HG02798 (cell line): Measurements from ENCODE around the gene GSTA2.
"Not testable (repeated sequence)": the region's sequence is repeated elsewhere in the genome, so short reads cannot be mapped to it uniquely, and the experiment has no call there.

Experiments used
- ATAC-seq: cut with Tn5 transposase; IDR thresholded peaks from one replicate; pipeline ENCODE4 v1.9.1; 2021; ENCODE audit warnings: mild to moderate bottlenecking; ENCODE audit not compliant: unreplicated experiment, poor library complexity

The GSTA2 gene

GRCh38 chr6:52727908-52728307, 35.4 kb downstream of the GSTA2 start:
- no peak for ATAC-seq

GRCh38 chr6:52726741-52727535, 36.3 kb downstream of the GSTA2 start:
- ATAC-seq = no peak

GRCh38 chr6:52726193-52726542, 37.1 kb downstream of the GSTA2 start:
- ATAC-seq = no peak

- ATAC-seq = no peak
These were observed 37.6 kb downstream of the GSTA2 start for GRCh38 chr6:52725535-52726192.

DNA sequence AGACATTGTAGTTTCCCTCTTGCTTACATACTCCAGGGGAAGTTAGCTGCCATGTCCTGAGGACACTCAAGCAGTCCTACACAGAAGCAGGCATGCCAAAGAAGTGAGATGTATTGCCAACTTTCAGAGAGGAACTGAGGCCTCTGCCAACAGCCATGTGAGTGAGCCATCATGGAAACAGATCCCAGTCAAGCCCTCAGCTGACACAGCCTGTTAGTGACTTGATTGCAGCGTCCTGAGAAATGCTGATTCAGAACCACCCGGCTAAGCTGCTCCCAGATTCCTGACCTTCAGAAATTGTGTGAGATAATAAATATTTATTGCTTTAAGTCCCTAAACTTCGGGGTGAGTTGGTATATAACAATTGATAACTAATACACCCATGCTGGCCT, 38.1 kb downstream of the GSTA2 start:
- ATAC-seq = no peak

DNA sequence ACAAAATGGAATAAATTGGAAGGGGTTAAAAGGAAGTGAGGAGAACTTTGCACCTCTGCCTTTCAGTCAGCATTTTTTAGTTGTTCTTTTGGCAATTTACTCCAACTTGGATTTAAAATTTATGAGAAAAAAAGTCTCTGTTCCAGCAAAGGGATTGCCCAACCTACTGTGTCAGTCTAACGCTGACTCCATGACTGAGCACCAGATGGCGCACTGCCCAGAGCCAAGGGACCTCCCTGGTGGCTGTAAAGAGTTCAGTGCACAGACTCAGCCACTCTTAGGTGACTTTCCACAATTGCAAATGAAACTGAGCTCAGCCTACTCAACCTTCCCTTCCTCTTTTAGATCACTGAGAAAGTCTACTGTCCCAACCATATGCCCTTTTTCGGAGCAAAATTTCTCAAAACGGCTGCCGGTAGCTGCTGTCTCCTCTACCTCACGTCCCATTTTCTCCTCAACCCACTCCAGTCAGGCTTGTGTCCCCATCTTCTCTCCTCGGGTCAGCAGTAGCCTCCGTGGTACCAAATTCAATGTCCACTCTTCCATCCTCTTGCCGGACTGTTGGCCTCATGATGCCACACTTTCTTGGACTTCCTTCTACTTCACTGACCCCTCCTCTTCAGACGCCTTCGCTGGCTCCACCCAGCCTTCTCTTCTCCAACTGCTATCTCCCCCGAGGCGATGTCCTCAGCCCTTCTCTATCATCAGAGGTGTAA, 38.7 kb downstream of the GSTA2 start:
- ATAC-seq = peak; percentile 99

DNA sequence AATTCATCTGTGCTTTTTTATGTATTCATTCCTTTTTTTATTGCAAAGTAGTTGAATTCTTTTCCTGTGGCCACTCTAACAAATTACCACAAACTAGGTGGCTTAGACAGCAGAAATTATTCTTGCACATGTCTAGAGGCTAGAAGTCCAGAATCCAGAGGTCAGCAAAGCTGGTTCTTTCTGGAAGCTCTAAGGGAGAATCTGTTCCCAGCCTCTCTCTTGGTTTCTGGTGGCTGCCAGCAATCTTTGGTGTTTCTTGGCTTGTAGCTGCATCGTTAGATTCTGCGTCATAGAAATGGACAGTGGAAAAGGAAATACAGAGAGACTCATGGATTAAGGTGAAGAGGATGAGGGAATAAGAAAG, 39.3 kb downstream of the GSTA2 start:
- ATAC-seq = no peak

- no peak for ATAC-seq
These were observed 43.0 kb downstream of the GSTA2 start for GRCh38 chr6:52720321-52720720.

DNA sequence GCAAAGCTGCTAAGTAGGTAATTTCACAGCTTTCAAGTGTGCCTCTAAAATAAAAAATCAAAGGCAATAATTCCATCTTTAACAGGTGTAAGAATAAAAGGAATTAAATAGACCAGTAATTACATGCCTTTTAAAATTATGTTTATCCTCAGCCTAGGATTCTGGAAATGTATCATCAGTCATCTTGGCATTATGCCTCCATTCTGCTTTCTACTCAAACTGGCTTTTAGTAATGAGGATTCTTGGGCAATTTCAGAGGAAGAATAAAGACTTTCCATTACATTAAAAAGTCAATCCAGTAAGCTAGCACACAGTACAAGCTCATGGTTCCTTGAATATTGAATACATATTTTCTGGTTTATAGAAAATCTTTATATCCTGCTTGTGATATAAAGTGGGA, 44.7 kb downstream of the GSTA2 start:
- no peak for ATAC-seq

DNA sequence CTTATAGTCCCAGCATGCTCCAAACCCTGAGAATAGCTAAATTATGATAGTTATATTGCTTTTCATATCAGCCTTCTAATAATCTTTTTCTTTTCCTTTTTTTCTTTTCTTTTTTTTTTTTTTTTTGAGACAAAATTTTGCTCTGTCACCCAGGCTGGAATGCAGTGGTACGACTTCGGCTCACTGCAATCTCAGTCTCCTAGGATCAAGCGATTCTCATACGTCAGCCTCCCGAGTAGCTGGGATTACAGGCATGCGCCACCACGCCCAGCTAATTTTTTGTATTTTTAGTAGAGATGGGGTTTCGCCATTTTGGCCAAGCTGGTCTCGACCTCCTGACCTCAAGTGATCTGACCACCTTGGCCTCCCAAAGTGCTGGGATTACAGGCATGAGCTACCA, 48.5 kb downstream of the GSTA2 start:
- ATAC-seq = not testable (repeated sequence)

DNA sequence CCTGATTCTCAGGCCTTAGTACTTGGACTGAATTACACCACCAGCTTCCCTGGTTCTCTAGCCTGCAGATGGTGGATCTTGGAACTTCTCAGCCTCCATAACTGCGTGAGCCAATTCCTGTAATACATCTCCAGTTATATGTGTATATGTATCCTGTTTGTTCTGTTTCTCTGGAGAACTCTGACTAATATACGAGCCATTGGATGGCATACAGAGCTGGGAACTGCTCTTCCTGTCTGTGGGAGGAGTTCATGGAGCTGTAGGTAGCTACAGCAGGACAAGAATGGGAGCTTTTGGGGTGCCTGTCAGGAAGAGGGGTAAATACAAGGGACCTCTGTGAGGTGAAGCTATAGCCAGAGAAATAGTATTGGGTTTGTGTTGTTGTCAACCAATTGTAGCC, 51.1 kb downstream of the GSTA2 start:
- no peak for ATAC-seq

- no peak for ATAC-seq
These were observed 55.2 kb downstream of the GSTA2 start for GRCh38 chr6:52707963-52708680.

DNA sequence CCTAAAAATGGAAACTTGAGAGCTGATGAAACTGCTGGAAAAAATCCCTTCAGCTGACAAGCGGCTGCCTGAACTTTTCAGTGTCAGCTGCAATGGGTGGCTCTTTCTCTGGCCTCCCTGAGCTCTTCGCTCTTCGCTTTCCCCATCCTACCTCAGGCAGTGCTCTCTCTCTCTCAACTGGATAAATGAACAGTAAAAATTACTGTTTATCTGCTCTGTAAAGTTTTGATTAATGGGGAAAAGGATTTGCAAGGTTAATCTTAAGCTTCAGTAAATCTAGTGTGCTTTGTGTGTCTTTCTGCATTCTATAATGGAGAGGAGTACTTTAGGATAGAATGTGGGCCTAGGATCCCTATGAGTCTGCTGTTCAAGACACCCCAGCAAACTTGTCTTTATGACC, 57.3 kb downstream of the GSTA2 start:
- no peak for ATAC-seq

GRCh38 chr6:52704781-52705502, 58.3 kb downstream of the GSTA2 start:
- not testable (repeated sequence) for ATAC-seq

DNA sequence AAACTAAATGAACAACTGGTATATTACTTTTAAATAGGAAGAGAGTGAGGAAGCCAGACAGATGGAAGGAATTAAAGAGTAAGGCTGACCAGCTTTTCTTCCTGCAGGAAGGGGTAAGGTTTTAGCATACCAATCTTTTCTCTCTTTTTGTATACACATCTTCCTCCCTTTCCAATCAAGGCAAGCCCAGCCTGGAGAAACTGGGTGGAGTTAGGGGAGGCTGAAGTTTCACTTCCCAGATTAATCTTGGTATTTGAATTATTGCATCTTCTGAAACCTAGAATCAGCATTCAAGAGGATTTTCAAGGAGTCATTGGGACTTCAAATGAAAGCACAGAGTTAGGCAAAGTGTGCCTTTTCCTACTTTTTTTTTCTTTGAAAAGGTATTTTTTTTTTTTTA, 59.2 kb downstream of the GSTA2 start:
- no peak for ATAC-seq
